Breast epithelium (tissue), 3 donors: ENCODE measurements around the gene DALRD3.

ENCODE experiments used
- POLR2A ChIP-seq: fragments of 450-650 bp; IDR thresholded peaks from one replicate; pipeline ENCODE4 v1.6.1; 2016; ENCODE audit warnings: antibody characterized with exemption, mild to moderate bottlenecking, moderate library complexity
- POLR2AphosphoS5 ChIP-seq, 3 donors: sonication (generic); formaldehyde crosslinking; IDR thresholded peaks; one replicate each; pipeline ENCODE4 v1.6.1; 2017; ENCODE audit warnings: antibody characterized with exemption in 3 of 3
- TF ChIP-seq, protein P1 (sequence below), 3 donors: fragments of 450-650 bp; IDR thresholded peaks; one replicate each; pipeline ENCODE4 v1.5.1; 2016 to 2017; ENCODE audit warnings: antibody characterized with exemption in 3 of 3, mild to moderate bottlenecking in 3 of 3, moderate library complexity in 3 of 3

DNA sequence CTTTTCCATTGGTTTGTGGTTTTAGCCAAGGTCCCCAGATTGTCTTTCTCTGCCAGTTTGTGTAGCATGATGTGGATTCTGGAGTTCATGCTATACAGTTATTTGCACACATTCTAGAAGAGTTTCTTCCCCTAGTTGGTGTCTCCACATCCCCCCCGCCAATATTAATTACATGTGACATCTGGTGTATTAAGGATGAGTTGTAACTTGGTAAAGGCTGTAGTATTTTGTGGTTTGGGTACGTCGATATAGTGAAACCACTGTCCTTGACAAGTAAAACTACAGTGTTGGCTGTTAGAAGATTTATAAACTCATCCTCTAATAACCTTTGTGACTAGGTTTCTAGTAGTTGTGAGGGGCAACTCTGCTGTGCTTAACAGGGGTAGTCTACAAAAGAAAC, 52.0 kb downstream of the DALRD3 start:
- TF ChIP-seq, protein P1, sequence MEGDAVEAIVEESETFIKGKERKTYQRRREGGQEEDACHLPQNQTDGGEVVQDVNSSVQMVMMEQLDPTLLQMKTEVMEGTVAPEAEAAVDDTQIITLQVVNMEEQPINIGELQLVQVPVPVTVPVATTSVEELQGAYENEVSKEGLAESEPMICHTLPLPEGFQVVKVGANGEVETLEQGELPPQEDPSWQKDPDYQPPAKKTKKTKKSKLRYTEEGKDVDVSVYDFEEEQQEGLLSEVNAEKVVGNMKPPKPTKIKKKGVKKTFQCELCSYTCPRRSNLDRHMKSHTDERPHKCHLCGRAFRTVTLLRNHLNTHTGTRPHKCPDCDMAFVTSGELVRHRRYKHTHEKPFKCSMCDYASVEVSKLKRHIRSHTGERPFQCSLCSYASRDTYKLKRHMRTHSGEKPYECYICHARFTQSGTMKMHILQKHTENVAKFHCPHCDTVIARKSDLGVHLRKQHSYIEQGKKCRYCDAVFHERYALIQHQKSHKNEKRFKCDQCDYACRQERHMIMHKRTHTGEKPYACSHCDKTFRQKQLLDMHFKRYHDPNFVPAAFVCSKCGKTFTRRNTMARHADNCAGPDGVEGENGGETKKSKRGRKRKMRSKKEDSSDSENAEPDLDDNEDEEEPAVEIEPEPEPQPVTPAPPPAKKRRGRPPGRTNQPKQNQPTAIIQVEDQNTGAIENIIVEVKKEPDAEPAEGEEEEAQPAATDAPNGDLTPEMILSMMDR (IDR thresholded peaks at IDR 0.05): no peak
- TF ChIP-seq POLR2A (no peak), POLR2AphosphoS5 (IDR thresholded peaks at IDR 0.05) (no peak)
